OCI-LY3 (cell line): ENCODE measurements around the gene YIPF4.

Source experiments
- EZH2phosphoT487 ChIP-seq: fragments of 200-600 bp; shearing (Covaris generic); IDR thresholded peaks from 2 replicates; pipeline ENCODE4 v1.6.1; 2018; ENCODE audit warnings: antibody characterized with exemption, mixed run types, low read depth
- TF ChIP-seq, protein P1 (sequence below): fragments of 200-600, 300-600 bp; sonication (generic); IDR thresholded peaks from 2 replicates; pipeline ENCODE4 v1.5.1; 2014; ENCODE audit warnings: antibody characterized with exemption, low read length, low read depth

DNA sequence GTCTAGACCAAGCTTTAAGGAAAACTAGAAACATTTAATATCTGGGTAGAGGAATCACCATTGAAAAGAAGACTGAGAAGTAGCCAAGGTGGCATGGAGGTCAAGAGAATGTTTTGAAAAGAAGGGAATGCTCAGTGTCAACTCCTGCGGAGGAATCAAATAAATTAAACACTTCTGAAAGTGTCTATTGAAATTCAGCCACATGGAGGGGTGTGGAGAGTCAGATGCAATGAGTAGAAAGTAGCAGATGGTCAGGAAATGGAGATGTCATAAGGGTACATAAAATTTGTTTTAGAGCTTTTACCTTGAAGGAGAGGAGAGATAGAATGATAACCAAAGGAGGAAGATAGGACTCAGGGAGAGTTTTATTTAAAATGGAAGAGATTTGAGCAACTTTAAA, 48.1 kb upstream of the YIPF4 start:
- TF ChIP-seq, protein P1, sequence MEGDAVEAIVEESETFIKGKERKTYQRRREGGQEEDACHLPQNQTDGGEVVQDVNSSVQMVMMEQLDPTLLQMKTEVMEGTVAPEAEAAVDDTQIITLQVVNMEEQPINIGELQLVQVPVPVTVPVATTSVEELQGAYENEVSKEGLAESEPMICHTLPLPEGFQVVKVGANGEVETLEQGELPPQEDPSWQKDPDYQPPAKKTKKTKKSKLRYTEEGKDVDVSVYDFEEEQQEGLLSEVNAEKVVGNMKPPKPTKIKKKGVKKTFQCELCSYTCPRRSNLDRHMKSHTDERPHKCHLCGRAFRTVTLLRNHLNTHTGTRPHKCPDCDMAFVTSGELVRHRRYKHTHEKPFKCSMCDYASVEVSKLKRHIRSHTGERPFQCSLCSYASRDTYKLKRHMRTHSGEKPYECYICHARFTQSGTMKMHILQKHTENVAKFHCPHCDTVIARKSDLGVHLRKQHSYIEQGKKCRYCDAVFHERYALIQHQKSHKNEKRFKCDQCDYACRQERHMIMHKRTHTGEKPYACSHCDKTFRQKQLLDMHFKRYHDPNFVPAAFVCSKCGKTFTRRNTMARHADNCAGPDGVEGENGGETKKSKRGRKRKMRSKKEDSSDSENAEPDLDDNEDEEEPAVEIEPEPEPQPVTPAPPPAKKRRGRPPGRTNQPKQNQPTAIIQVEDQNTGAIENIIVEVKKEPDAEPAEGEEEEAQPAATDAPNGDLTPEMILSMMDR: no peak
- TF ChIP-seq EZH2phosphoT487: no peak
